OCI-LY1 (cell line): ENCODE data around the gene SLC24A3.

ENCODE experiments used
- H2AFZ ChIP-seq: fragments of 200-600 bp; sonication (generic), shearing (Covaris generic); 2 replicates; pipeline ENCODE4 v1.6.0; 2014; ENCODE audit warnings: antibody characterized with exemption, mild to moderate bottlenecking, low read length
- H3F3A ChIP-seq: fragments of 200-600 bp; sonication (generic), shearing (Covaris generic); 2 replicates; pipeline ENCODE4 v1.6.0; 2014; ENCODE audit warnings: mild to moderate bottlenecking, antibody characterized with exemption, low read length, moderate library complexity; ENCODE audit not compliant: insufficient read depth
- H3K27ac ChIP-seq: fragments of 200-600 bp; sonication (generic); 2 replicates; pipeline ENCODE4 v1.5.1; 2014; ENCODE audit warnings: low read length, mixed run types, mild to moderate bottlenecking, low read depth; ENCODE audit not compliant: poor library complexity, severe bottlenecking
- H3K27me3 ChIP-seq: fragments of 200-600 bp; sonication (generic); 2 replicates; pipeline ENCODE4 v1.6.0; 2014; ENCODE audit warnings: antibody characterized with exemption, mild to moderate bottlenecking, low read length, moderate library complexity; ENCODE audit not compliant: insufficient read depth
- H3K36me3 ChIP-seq: fragments of 200-600 bp; sonication (generic); 2 replicates; pipeline ENCODE4 v1.6.1; 2014; ENCODE audit warnings: mild to moderate bottlenecking, antibody characterized with exemption, low read length, moderate library complexity, mixed read lengths; ENCODE audit not compliant: insufficient read depth
- H3K4me1 ChIP-seq: fragments of 200-600 bp; sonication (generic); 2 replicates; pipeline ENCODE4 v1.5.1; 2014; ENCODE audit warnings: mild to moderate bottlenecking, low read length, moderate library complexity; ENCODE audit not compliant: insufficient read depth, severe bottlenecking
- H3K4me2 ChIP-seq: fragments of 200-600 bp; sonication (generic), shearing (Covaris generic); 2 replicates; pipeline ENCODE4 v1.6.1; 2014; ENCODE audit warnings: low read length
- H3K4me3 ChIP-seq: fragments of 200-600 bp; sonication (generic); 2 replicates; pipeline ENCODE4 v1.5.1; 2014; ENCODE audit warnings: low read length, low read depth, mild to moderate bottlenecking, mixed read lengths; ENCODE audit not compliant: poor library complexity, severe bottlenecking
- H3K79me2 ChIP-seq: fragments of 200-600 bp; shearing (Covaris generic); 2 replicates; pipeline ENCODE4 v1.6.1; 2016; ENCODE audit warnings: mixed run types, low read length, mixed read lengths; ENCODE audit not compliant: insufficient read depth
- H3K9ac ChIP-seq: fragments of 200-600 bp; sonication (generic), shearing (Covaris generic); 2 replicates; pipeline ENCODE4 v1.6.1; 2014; ENCODE audit warnings: mild to moderate bottlenecking, low read length, mixed read lengths
- H3K9me2 ChIP-seq: fragments of 200-600 bp; sonication (generic), shearing (Covaris generic); 2 replicates; pipeline ENCODE4 v1.6.1; 2014; ENCODE audit warnings: low read depth, mild to moderate bottlenecking, low read length, mixed read lengths
- H3K9me3 ChIP-seq: fragments of 200-600 bp; shearing (Covaris generic); 2 replicates; pipeline ENCODE4 v1.6.1; 2014; ENCODE audit warnings: low read length, mixed read lengths
- H4K20me1 ChIP-seq: fragments of 200-600 bp; sonication (generic), shearing (Covaris generic); 2 replicates; pipeline ENCODE4 v1.6.0; 2016; ENCODE audit warnings: mild to moderate bottlenecking, low read length; ENCODE audit not compliant: insufficient read depth
- EZH2 ChIP-seq: fragments of 200-600 bp; sonication (generic), shearing (Covaris generic); IDR thresholded peaks from 2 replicates; pipeline ENCODE4 v1.8.0; 2017; ENCODE audit warnings: borderline replicate concordance, mixed run types, mild to moderate bottlenecking, antibody characterized with exemption, low read length, moderate library complexity, mixed read lengths
- TF ChIP-seq, protein P1 (sequence below): fragments of 200-600 bp; sonication (generic), shearing (Covaris generic); IDR thresholded peaks from 2 replicates; pipeline ENCODE4 v1.5.1; 2017; ENCODE audit warnings: mild to moderate bottlenecking, antibody characterized with exemption, low read length, moderate library complexity, mixed read lengths

The SLC24A3 gene

DNA sequence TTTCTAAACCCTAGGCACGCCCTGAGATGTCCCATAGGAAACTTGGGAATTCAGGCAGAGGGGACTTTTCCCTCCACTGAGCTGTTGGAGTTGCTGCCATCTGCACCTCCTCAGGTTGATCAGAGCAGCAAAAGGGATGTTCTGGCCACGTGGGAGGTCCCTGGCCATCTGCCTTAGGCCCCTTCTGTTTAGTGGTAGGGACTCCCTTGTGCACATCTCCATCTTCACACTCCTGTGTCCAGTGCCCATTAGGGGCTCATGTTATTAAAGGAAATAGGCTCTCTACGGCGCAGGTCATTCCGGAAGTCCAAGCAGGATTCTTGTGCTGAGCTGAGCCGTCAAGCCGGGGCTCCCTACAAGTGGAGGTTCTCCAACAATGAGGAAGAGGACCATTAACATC lies 307.8 kb downstream of the SLC24A3 start:
- no peak for TF ChIP-seq EZH2
- TF ChIP-seq, protein P1, sequence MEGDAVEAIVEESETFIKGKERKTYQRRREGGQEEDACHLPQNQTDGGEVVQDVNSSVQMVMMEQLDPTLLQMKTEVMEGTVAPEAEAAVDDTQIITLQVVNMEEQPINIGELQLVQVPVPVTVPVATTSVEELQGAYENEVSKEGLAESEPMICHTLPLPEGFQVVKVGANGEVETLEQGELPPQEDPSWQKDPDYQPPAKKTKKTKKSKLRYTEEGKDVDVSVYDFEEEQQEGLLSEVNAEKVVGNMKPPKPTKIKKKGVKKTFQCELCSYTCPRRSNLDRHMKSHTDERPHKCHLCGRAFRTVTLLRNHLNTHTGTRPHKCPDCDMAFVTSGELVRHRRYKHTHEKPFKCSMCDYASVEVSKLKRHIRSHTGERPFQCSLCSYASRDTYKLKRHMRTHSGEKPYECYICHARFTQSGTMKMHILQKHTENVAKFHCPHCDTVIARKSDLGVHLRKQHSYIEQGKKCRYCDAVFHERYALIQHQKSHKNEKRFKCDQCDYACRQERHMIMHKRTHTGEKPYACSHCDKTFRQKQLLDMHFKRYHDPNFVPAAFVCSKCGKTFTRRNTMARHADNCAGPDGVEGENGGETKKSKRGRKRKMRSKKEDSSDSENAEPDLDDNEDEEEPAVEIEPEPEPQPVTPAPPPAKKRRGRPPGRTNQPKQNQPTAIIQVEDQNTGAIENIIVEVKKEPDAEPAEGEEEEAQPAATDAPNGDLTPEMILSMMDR: no peak

DNA sequence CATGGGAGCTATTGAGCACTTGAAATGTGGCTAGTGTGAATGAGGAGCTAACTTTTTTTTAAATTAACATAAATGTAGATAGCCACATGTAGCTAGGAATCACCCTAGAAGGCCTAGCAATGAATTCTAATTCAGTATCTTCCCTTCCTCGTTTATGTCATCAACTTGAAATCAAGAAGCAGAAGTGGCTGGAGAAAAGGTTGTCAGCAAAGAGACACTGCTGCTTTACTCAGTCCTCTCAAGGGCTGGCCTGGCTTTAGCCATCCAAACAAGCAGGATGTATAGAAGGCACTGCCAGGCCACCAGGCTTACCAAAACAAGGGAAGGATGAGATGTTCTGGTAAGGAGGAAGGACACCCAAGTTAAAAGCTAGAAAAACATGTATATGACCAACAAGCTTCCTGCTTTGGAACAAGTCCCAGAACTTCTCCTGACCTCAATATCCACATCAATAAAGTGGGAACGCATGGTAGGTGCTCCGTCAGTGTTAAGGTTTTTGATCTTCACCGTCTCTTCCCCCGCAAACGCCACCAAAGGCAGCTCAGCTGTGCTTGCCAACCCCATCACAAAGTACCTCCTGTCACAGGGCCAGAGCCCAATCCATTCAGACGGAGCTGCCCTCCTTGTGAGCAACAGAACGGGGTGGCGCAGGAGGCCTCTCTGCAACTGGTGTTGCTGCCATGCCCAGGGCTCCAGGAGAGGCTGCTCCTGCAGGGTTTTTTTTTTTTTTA lies 309.8 kb downstream of the SLC24A3 start:
- H3K4me2 ChIP-seq: no peak overlapping the region
- H3K9me3 ChIP-seq: no peaks in the 10 kb centered on the region
- no peak overlapping the region for H3K27ac ChIP-seq

More for the DNA sequence above, 307.8 kb downstream of the SLC24A3 start:
- Histone ChIP-seq H3K4me2 (no peak overlapping the region), H3F3A (no peaks in the 10 kb centered on the region), H3K9me2 (no peaks in the 10 kb centered on the region), H3K27ac (no peak overlapping the region), H3K27me3 (no peaks in the 10 kb centered on the region), H3K9me3 (no peaks in the 10 kb centered on the region), H3K79me2 (no peaks in the 10 kb centered on the region), H4K20me1 (no peaks in the 10 kb centered on the region), H2AFZ (no peak overlapping the region), H3K9ac (no peak overlapping the region), H3K4me3 (no peak overlapping the region), H3K4me1 (no peaks in the 10 kb centered on the region), H3K36me3 (no peaks in the 10 kb centered on the region)

DNA sequence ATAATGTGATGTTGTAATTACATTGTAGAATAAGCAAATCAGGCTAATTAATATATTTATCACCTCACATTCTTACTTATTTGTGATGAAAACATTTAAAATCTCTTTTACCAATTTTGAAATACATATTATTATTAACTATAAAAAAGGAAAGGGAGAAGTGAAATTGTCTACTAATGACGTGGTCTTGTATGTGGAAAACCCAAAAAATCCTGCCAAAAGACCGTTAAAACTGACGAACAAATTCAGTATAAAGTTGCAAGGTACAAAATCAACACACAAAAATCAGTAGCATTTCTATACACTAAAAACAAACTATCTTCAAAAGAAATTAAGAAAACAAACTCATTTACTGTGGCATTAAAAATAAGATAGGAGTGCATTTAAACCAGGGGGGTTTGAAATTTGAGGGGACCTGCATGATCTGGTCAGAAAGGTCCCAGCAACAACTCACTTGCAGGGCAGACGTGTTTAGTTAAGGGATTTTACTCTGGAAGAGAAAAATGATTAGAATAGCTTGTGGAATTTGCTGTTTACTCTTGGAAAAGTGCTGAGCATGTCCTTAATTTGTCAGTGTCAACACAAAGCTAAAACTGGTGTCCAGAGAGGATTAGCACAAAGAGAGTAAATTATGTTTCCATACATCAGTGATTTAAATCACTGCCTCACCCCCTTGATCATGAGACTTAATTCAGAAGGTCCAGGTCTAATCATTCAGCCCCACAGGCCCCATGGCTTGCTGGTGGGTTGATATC lies 310.6 kb downstream of the SLC24A3 start:
- Histone ChIP-seq H3K9me3 (no peaks in the 10 kb centered on the region), H2AFZ (no peak overlapping the region), H3K27me3 (no peaks in the 10 kb centered on the region), H3K27ac (no peak overlapping the region), H4K20me1 (no peaks in the 10 kb centered on the region), H3K4me2 (no peak overlapping the region), H3K4me1 (no peaks in the 10 kb centered on the region), H3K79me2 (no peaks in the 10 kb centered on the region), H3K9me2 (no peaks in the 10 kb centered on the region), H3K4me3 (no peak overlapping the region), H3K9ac (no peak overlapping the region), H3F3A (no peaks in the 10 kb centered on the region), H3K36me3 (no peaks in the 10 kb centered on the region)
- TF ChIP-seq, protein P1: no peak
- no peak for TF ChIP-seq EZH2

More for the DNA sequence above, 309.8 kb downstream of the SLC24A3 start:
- Histone ChIP-seq H4K20me1 (no peaks in the 10 kb centered on the region), H3F3A (no peaks in the 10 kb centered on the region), H3K9ac (no peak overlapping the region), H3K36me3 (no peaks in the 10 kb centered on the region), H3K4me3 (no peak overlapping the region), H3K9me2 (no peaks in the 10 kb centered on the region), H3K79me2 (no peaks in the 10 kb centered on the region), H2AFZ (no peak overlapping the region), H3K4me1 (no peaks in the 10 kb centered on the region), H3K27me3 (no peaks in the 10 kb centered on the region)
- TF ChIP-seq EZH2: no peak
- TF ChIP-seq, protein P1: no peak
